ENCODE data around the gene GLDC. TPM values are rescaled to one million over a fixed set of nuclear protein-coding genes. Genes with fewer than 3 reads are reported as not detected.

GLDC gene
- polyA plus RNA-seq, 6 donors from 2014 or later: 0.23 to 2.2 (median 1.2) TPM; not detected in 2

- DNase-seq (no peak), ATAC-seq (ENCODE audit: low read depth in 2 of 2) (no peak)
- H3K9me3 Mint-ChIP-seq: no peaks in the 10 kb centered on the region
- peaks cover 0 to 6% (median 4%) of the 10 kb centered on the region in 3 donors for H3K4me1 Mint-ChIP-seq
- no peak overlapping the region for H3K27ac Mint-ChIP-seq
- no peaks in the 10 kb centered on the region for H3K27me3 Mint-ChIP-seq
- no peak overlapping the region for H3K4me3 Mint-ChIP-seq
- H3K36me3 Mint-ChIP-seq: peaks cover 0 to 24% of the 10 kb centered on the region in 2 donors
Observed at GRCh38 chr9:6489099-6489498, 156.4 kb downstream of the GLDC start.

- Mint-ChIP-seq H3K36me3 (peaks cover 0 to 20% of the 10 kb centered on the region in 2 donors), H3K9me3 (no peaks in the 10 kb centered on the region), H3K27ac (no peak overlapping the region), H3K27me3 (no peaks in the 10 kb centered on the region), H3K4me3 (no peak overlapping the region), H3K4me1 (peaks cover 0 to 6% (median 4%) of the 10 kb centered on the region in 3 donors)
- no peak for ATAC-seq (ENCODE audit: low read depth in 2 of 2)
- DNase-seq: no peak
Observed at GRCh38 chr9:6488395-6488794, 157.1 kb downstream of the GLDC start.

GRCh38 chr9:6484210-6484609 is 161.3 kb downstream of the GLDC start:
- Mint-ChIP-seq H3K9me3 (no peaks in the 10 kb centered on the region), H3K27me3 (no peaks in the 10 kb centered on the region), H3K4me1 (no peaks in the 10 kb centered on the region), H3K4me3 (no peak overlapping the region), H3K27ac (peak overlapping the region in 1 of 6 donors; percentile 49), H3K36me3 (peaks cover 0 to 17% of the 10 kb centered on the region in 2 donors)
- no peak for ATAC-seq (ENCODE audit: low read depth in 2 of 2)
- no peak for DNase-seq

Other genes starting within 250 kb of the GLDC start
- gene UHRF2, start 232.5 kb downstream of the GLDC start, polyA plus RNA-seq (ENCODE audit: low read depth in 6 of 6): 10 to 100 TPM in 5 of 6 donors, 1 to 10 TPM in 1; 7.2 to 52.4 (median 23.6) TPM
- gene KDM4C, start 112.2 kb upstream of the GLDC start, polyA plus RNA-seq (ENCODE audit: low read depth in 6 of 6): 10 to 100 TPM; 54.5 to 83.5 (median 68.2) TPM

Measured in naive B cell (primary cell).